Testis (tissue), 2 donors: ENCODE measurements around the gene PTPN9.

ENCODE experiments used
- POLR2A ChIP-seq: fragments of 450-650 bp; IDR thresholded peaks from one replicate; pipeline ENCODE4 v1.6.1; 2017; ENCODE audit warnings: antibody characterized with exemption, mild to moderate bottlenecking, moderate library complexity
- TF ChIP-seq, protein P1 (sequence below), 3 experiments: fragments of 450-650 bp in 2 of 3; fragments of 200-600 bp in 1 of 3; sonication (generic) in 1 of 3; IDR thresholded peaks; one replicate each; pipeline ENCODE4 v1.5.1; 2016 to 2019; ENCODE audit warnings: antibody characterized with exemption in 3 of 3, mild to moderate bottlenecking in 2 of 3, moderate library complexity in 1 of 3

DNA sequence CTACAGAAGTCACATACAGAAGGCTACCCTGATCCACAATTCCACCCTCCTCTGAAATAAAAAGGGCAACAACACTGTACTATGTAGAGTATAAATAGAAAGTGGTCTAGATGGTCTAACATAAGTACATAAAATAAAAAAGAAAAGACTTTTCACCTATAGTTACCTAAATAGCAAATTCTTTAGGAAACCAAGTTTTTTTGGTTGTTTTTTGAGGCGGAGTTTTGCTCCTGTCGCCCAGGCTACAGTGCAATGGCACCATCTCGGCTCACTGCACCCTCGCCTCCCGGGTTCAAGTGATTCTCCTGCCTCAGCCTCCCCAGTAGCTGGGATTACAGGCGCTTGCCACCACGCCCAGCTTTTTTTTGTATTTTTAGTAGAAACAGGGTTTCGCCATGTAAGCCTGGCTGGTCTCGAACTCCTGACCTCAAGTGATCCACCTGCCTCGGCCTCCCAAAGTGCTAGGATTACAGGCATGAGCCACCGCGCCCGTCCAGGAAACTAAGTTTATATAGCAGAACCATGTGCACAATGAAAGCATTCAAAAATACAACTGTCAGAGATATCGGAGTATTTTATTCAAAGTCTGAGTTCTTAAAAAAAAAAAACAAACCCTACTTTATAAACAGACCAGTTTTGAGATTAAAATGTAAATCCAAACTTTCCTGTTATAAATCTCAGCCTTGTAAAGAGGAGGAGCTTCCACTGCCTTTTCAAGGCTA is 129.4 kb downstream of the PTPN9 start:
- TF ChIP-seq, protein P1, sequence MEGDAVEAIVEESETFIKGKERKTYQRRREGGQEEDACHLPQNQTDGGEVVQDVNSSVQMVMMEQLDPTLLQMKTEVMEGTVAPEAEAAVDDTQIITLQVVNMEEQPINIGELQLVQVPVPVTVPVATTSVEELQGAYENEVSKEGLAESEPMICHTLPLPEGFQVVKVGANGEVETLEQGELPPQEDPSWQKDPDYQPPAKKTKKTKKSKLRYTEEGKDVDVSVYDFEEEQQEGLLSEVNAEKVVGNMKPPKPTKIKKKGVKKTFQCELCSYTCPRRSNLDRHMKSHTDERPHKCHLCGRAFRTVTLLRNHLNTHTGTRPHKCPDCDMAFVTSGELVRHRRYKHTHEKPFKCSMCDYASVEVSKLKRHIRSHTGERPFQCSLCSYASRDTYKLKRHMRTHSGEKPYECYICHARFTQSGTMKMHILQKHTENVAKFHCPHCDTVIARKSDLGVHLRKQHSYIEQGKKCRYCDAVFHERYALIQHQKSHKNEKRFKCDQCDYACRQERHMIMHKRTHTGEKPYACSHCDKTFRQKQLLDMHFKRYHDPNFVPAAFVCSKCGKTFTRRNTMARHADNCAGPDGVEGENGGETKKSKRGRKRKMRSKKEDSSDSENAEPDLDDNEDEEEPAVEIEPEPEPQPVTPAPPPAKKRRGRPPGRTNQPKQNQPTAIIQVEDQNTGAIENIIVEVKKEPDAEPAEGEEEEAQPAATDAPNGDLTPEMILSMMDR (IDR thresholded peaks at IDR 0.05) = no peak
- TF ChIP-seq POLR2A = no peak
